ENCODE data around the gene DCPS. TPM values are rescaled to one million over a fixed set of nuclear protein-coding genes. Genes with fewer than 3 reads are reported as not detected.
A peak's percentile ranks its signal among the peaks of the same experiment; 100 is the strongest.

The DCPS gene
- total RNA-seq, 2 experiments from 2014 or later, result 27.4 to 29.1 TPM

GRCh38 chr11:126336671-126337101 lies 32.8 kb downstream of the DCPS start:
- Mint-ChIP-seq H3K27ac (peak overlapping the region; percentile 76), H3K9me3 (no peaks in the 10 kb centered on the region), H3K36me3 (peaks cover 7% of the 10 kb centered on the region), H3K27me3 (no peaks in the 10 kb centered on the region), H3K4me1 (peaks cover 11% of the 10 kb centered on the region), H3K4me3 (no peak overlapping the region)
- no peak for ATAC-seq (ENCODE audit: low read depth)
- DNase-seq, result no peak
- POLR2A ChIA-PET, result no interaction called here

GRCh38 chr11:126337126-126337473 lies 33.2 kb downstream of the DCPS start:
- no peak overlapping the region for H3K4me3 Mint-ChIP-seq
- ATAC-seq (ENCODE audit: low read depth) (no peak), DNase-seq (no peak)
- H3K4me1 Mint-ChIP-seq, result peaks cover 15% of the 10 kb centered on the region
- H3K36me3 Mint-ChIP-seq, result peaks cover 7% of the 10 kb centered on the region
- H3K9me3 Mint-ChIP-seq, result no peaks in the 10 kb centered on the region
- peak overlapping the region; percentile 22 for H3K27ac Mint-ChIP-seq
- H3K27me3 Mint-ChIP-seq, result no peaks in the 10 kb centered on the region
- POLR2A ChIA-PET, result interaction anchor here (0.8 to 1.3 kb wide), 2 partner anchors 17 to 18 kb away, joined by 3 to 4 read pairs; no protein-coding TSS in a partner anchor

GRCh38 chr11:126337474-126338241 lies 33.8 kb downstream of the DCPS start:
- H3K27me3 Mint-ChIP-seq, result no peaks in the 10 kb centered on the region
- no peak overlapping the region for H3K4me3 Mint-ChIP-seq
- POLR2A ChIA-PET, result interaction anchor here (0.8 to 1.3 kb wide), 2 partner anchors 16 to 19 kb away, joined by 3 to 4 read pairs; no protein-coding TSS in a partner anchor
- ATAC-seq (ENCODE audit: low read depth) (no peak), DNase-seq (no peak)
- peaks cover 7% of the 10 kb centered on the region for H3K36me3 Mint-ChIP-seq
- H3K9me3 Mint-ChIP-seq, result no peaks in the 10 kb centered on the region
- H3K4me1 Mint-ChIP-seq, result peaks cover 19% of the 10 kb centered on the region
- H3K27ac Mint-ChIP-seq, result peak overlapping the region; percentile 22

- H3K4me1 Mint-ChIP-seq, result peaks cover 20% of the 10 kb centered on the region
- no peak for DNase-seq
- peaks cover 7% of the 10 kb centered on the region for H3K36me3 Mint-ChIP-seq
- H3K27ac Mint-ChIP-seq, result peak overlapping the region; percentile 32
- POLR2A ChIA-PET, result interaction anchor here (1.3 kb wide), 1 partner anchor 20 kb away, joined by 4 read pairs; no protein-coding TSS in a partner anchor
- H3K4me3 Mint-ChIP-seq, result no peak overlapping the region
- no peaks in the 10 kb centered on the region for H3K9me3 Mint-ChIP-seq
- no peaks in the 10 kb centered on the region for H3K27me3 Mint-ChIP-seq
- no peak for ATAC-seq (ENCODE audit: low read depth)
Measured at GRCh38 chr11:126338346-126339055, 34.6 kb downstream of the DCPS start.

- Mint-ChIP-seq H3K27ac (no peak overlapping the region), H3K4me1 (peaks cover 22% of the 10 kb centered on the region), H3K9me3 (no peaks in the 10 kb centered on the region), H3K27me3 (no peaks in the 10 kb centered on the region), H3K4me3 (no peak overlapping the region), H3K36me3 (peaks cover 11% of the 10 kb centered on the region)
- ATAC-seq (ENCODE audit: low read depth) (no peak), DNase-seq (no peak)
- POLR2A ChIA-PET, result no interaction called here
Measured at GRCh38 chr11:126339073-126339862, 35.4 kb downstream of the DCPS start.

- POLR2A ChIA-PET, result interaction anchor here (0.8 kb wide), 1 partner anchor 14 kb away, joined by 3 read pairs; no protein-coding TSS in a partner anchor
- ATAC-seq (ENCODE audit: low read depth), result no peak
- no peak overlapping the region for H3K4me3 Mint-ChIP-seq
- no peak for DNase-seq
- peaks cover 21% of the 10 kb centered on the region for H3K4me1 Mint-ChIP-seq
- no peak overlapping the region for H3K27ac Mint-ChIP-seq
- no peaks in the 10 kb centered on the region for H3K27me3 Mint-ChIP-seq
- H3K36me3 Mint-ChIP-seq, result peaks cover 12% of the 10 kb centered on the region
- no peaks in the 10 kb centered on the region for H3K9me3 Mint-ChIP-seq
Measured at GRCh38 chr11:126339863-126340434, 36.1 kb downstream of the DCPS start.

- no peaks in the 10 kb centered on the region for H3K9me3 Mint-ChIP-seq
- peaks cover 12% of the 10 kb centered on the region for H3K36me3 Mint-ChIP-seq
- H3K27ac Mint-ChIP-seq, result peak overlapping the region; percentile 75
- DNase-seq (no peak), ATAC-seq (ENCODE audit: low read depth) (no peak)
- POLR2A ChIA-PET, result no interaction called here
- no peaks in the 10 kb centered on the region for H3K27me3 Mint-ChIP-seq
- H3K4me3 Mint-ChIP-seq, result no peak overlapping the region
- peaks cover 23% of the 10 kb centered on the region for H3K4me1 Mint-ChIP-seq
Measured at GRCh38 chr11:126340960-126341606, 37.2 kb downstream of the DCPS start.

GRCh38 chr11:126341760-126342161 lies 37.9 kb downstream of the DCPS start:
- Mint-ChIP-seq H3K4me3 (no peak overlapping the region), H3K4me1 (peaks cover 22% of the 10 kb centered on the region), H3K27me3 (no peaks in the 10 kb centered on the region), H3K36me3 (peaks cover 10% of the 10 kb centered on the region), H3K27ac (peak overlapping the region; percentile 47), H3K9me3 (no peaks in the 10 kb centered on the region)
- no peak for DNase-seq
- POLR2A ChIA-PET, result no interaction called here
- ATAC-seq (ENCODE audit: low read depth), result no peak

GRCh38 chr11:126343051-126343450 lies 39.2 kb downstream of the DCPS start:
- H3K4me1 Mint-ChIP-seq, result peaks cover 22% of the 10 kb centered on the region
- no peak for DNase-seq
- H3K36me3 Mint-ChIP-seq, result peaks cover 10% of the 10 kb centered on the region
- H3K27me3 Mint-ChIP-seq, result no peaks in the 10 kb centered on the region
- H3K9me3 Mint-ChIP-seq, result no peaks in the 10 kb centered on the region
- H3K27ac Mint-ChIP-seq, result no peak overlapping the region
- H3K4me3 Mint-ChIP-seq, result no peak overlapping the region
- ATAC-seq (ENCODE audit: low read depth), result no peak
- POLR2A ChIA-PET, result interaction anchor here (0.7 kb wide), 1 partner anchor 85 kb away, joined by 4 read pairs; no protein-coding TSS in a partner anchor

GRCh38 chr11:126344141-126345080 lies 40.6 kb downstream of the DCPS start:
- H3K36me3 Mint-ChIP-seq, result peaks cover 8% of the 10 kb centered on the region
- no peak for DNase-seq
- no peaks in the 10 kb centered on the region for H3K9me3 Mint-ChIP-seq
- no peak for ATAC-seq (ENCODE audit: low read depth)
- peaks cover 27% of the 10 kb centered on the region for H3K4me1 Mint-ChIP-seq
- H3K27me3 Mint-ChIP-seq, result no peaks in the 10 kb centered on the region
- POLR2A ChIA-PET, result no interaction called here
- H3K4me3 Mint-ChIP-seq, result no peak overlapping the region
- no peak overlapping the region for H3K27ac Mint-ChIP-seq

GRCh38 chr11:126345283-126345682 lies 41.4 kb downstream of the DCPS start:
- POLR2A ChIA-PET, result interaction anchor here (1.3 kb wide), 1 partner anchor 10 kb away, joined by 3 read pairs; the partner anchor contains the start of gene ST3GAL4
- H3K27ac Mint-ChIP-seq, result no peak overlapping the region

More at GRCh38 chr11:126345283-126345682, 41.4 kb downstream of the DCPS start:
- H3K4me3 Mint-ChIP-seq, result no peak overlapping the region
- H3K4me1 Mint-ChIP-seq, result peaks cover 27% of the 10 kb centered on the region
- DNase-seq, result no peak
- ATAC-seq (ENCODE audit: low read depth), result no peak
- no peaks in the 10 kb centered on the region for H3K9me3 Mint-ChIP-seq
- H3K27me3 Mint-ChIP-seq, result no peaks in the 10 kb centered on the region
- peaks cover 8% of the 10 kb centered on the region for H3K36me3 Mint-ChIP-seq
